K562 (cell line): ENCODE data around the gene E2F1.

Source experiments
- BACH1 ChIP-seq: fragments of 200-800 bp; sonication (Bioruptor generic); IDR thresholded peaks from 2 replicates; pipeline ENCODE4 v1.6.1; 2016; ENCODE audit warnings: missing genetic modification characterization, missing compliant biosample characterization
- CBX2 ChIP-seq: fragments of 200-600 bp; sonication (generic); IDR thresholded peaks from one replicate; pipeline ENCODE4 v1.6.1; 2012; ENCODE audit warnings: mild to moderate bottlenecking, low read length, inconsistent platforms; ENCODE audit not compliant: insufficient read depth, poor library complexity, severe bottlenecking
- FOXA1 ChIP-seq: fragments of 450-650 bp; IDR thresholded peaks from 2 replicates; pipeline ENCODE4 v1.6.1; 2016; ENCODE audit warnings: mild to moderate bottlenecking, borderline replicate concordance
- NFATC3 ChIP-seq: fragments of 450-650 bp; IDR thresholded peaks from 2 replicates; pipeline ENCODE4 v1.6.1; 2017; ENCODE audit warnings: mild to moderate bottlenecking
- POLR2A ChIP-seq: fragments of 450-650 bp; conservative IDR thresholded peaks from 2 replicates; pipeline ENCODE4 v1.6.1; 2016
- SETDB1 ChIP-seq: IDR thresholded peaks from one replicate; pipeline ENCODE4 v1.6.1; 2012; ENCODE audit warnings: low read length, control low read depth, inconsistent platforms
- XRCC5 ChIP-seq: fragments of 200-400 bp; formaldehyde crosslinking; IDR thresholded peaks from 2 replicates; pipeline ENCODE4 v1.6.1; 2017; ENCODE audit warnings: low read depth, mild to moderate bottlenecking, low read length
- YBX1 ChIP-seq: fragments of 450-650 bp; IDR thresholded peaks from 2 replicates; pipeline ENCODE4 v1.7.1; 2016; ENCODE audit warnings: mild to moderate bottlenecking
- ZNF184 ChIP-seq: sonication (generic); formaldehyde crosslinking; IDR thresholded peaks from 2 replicates; pipeline ENCODE4 v1.5.0; 2020; ENCODE audit warnings: missing genetic modification reagents

- TF ChIP-seq SETDB1 (no peak), CBX2 (no peak), ZNF184 (CRISPR knock-in tag) (no peak), YBX1 (no peak), XRCC5 (no peak), POLR2A (peak; percentile 19), NFATC3 (no peak), FOXA1 (no peak), BACH1 (tag) (no peak)
Measured at GRCh38 chr20:33653900-33654596, 32.1 kb downstream of the E2F1 start.
